AML-193 (cell line): Measurements from ENCODE around the gene C2orf42.
A peak's percentile ranks its signal among the peaks of the same experiment; 100 is the strongest.
"Not testable (repeated sequence)": the region's sequence is repeated elsewhere in the genome, so short reads cannot be mapped to it uniquely, and the experiment has no call there.

Experiments
- DNase-seq, 2 experiments: peaks; one replicate each; lab custom pipeline; 2025; lab: John Stamatoyannopoulos, UW

Gene C2orf42

GRCh38 chr2:70132244-70133126, 58.3 kb downstream of the C2orf42 start:
- DNase-seq: peak; percentile 36 to 61

- DNase-seq: not testable (repeated sequence)
Observed at GRCh38 chr2:70131344-70132143, 59.3 kb downstream of the C2orf42 start.

GRCh38 chr2:70128005-70128404, 62.8 kb downstream of the C2orf42 start:
- DNase-seq: no peak

- no peak for DNase-seq
Observed at GRCh38 chr2:70126413-70126812, 64.4 kb downstream of the C2orf42 start.

- DNase-seq: no peak
Observed at GRCh38 chr2:70125498-70125898, 65.3 kb downstream of the C2orf42 start.

- peak; percentile 33 to 38 for DNase-seq
Observed at GRCh38 chr2:70124983-70125480, 65.8 kb downstream of the C2orf42 start.

GRCh38 chr2:70123829-70124116, 67.0 kb downstream of the C2orf42 start:
- DNase-seq: no peak

- no peak for DNase-seq
Observed at GRCh38 chr2:70123051-70123828, 67.6 kb downstream of the C2orf42 start.

- DNase-seq: no peak
Observed at GRCh38 chr2:70122470-70122869, 68.3 kb downstream of the C2orf42 start.

- DNase-seq: no peak
Observed at GRCh38 chr2:70121627-70122372, 69.0 kb downstream of the C2orf42 start.

- no peak for DNase-seq
Observed at GRCh38 chr2:70118798-70119454, 71.9 kb downstream of the C2orf42 start.

- DNase-seq: no peak
Observed at GRCh38 chr2:70116936-70117552, 73.8 kb downstream of the C2orf42 start.

GRCh38 chr2:70115646-70116442, 75.0 kb downstream of the C2orf42 start:
- no peak for DNase-seq

GRCh38 chr2:70113359-70114070, 77.3 kb downstream of the C2orf42 start:
- no peak for DNase-seq

- no peak for DNase-seq
Observed at GRCh38 chr2:70111752-70112591, 78.8 kb downstream of the C2orf42 start.

GRCh38 chr2:70110397-70110796, 80.4 kb downstream of the C2orf42 start:
- DNase-seq: not testable (repeated sequence)

- DNase-seq: not testable (repeated sequence)
Observed at GRCh38 chr2:70106138-70106537, 84.7 kb downstream of the C2orf42 start.
